ENCODE measurements around the gene TSPO2. TPM values are rescaled to one million over a fixed set of nuclear protein-coding genes. Genes with fewer than 3 reads are reported as not detected.

The TSPO2 gene
- total and polyA plus RNA-seq, 9 of the 15 experiments (the other 6 are each of a cell fraction or from before 2014, with no cell fraction given), result not detected

GRCh38 chr6:41066867-41067304 is 24.6 kb downstream of the TSPO2 start (continued):
- TF ChIP-seq SAFB (IDR thresholded peaks at IDR 0.05; ENCODE audit: borderline replicate concordance, low read depth, low read length), result no peak
- TF ChIP-seq GABPA (tag; conservative IDR thresholded peaks at IDR 0.05; ENCODE audit: low read depth), result no peak
- TF ChIP-seq C11orf30 (IDR thresholded peaks at IDR 0.05; ENCODE audit: low read depth), result 0 out of 2 replicates have a peak, but pooled peaks have one; percentile 4
- no peak for TF ChIP-seq CHD2 (IDR thresholded peaks at IDR 0.05; ENCODE audit: low read depth, low read length)
- TF ChIP-seq JUNB (CRISPR knock-in tag; conservative IDR thresholded peaks at IDR 0.05), result no peak
- no peak for TF ChIP-seq CHD4 (IDR thresholded peaks at IDR 0.05; ENCODE audit: insufficient read depth, insufficient replicate concordance, low read depth, low read length, poor library complexity, severe bottlenecking)
- no peak for TF ChIP-seq NFIC (IDR thresholded peaks at IDR 0.05)
- no peak for TF ChIP-seq RFX7 (CRISPR knock-in tag; IDR thresholded peaks at IDR 0.05)
- TF ChIP-seq ZZZ3 (IDR thresholded peaks at IDR 0.05), result no peak
- peak; percentile 37; the same call in 1 of the 2 replicates for TF ChIP-seq REST (IDR thresholded peaks at IDR 0.05; ENCODE audit: borderline replicate concordance)
- TF ChIP-seq REST (CRISPR knock-in tag; IDR thresholded peaks at IDR 0.05; ENCODE audit: low read depth), result no peak
- TF ChIP-seq ZFP30 (CRISPR knock-in tag; IDR thresholded peaks at IDR 0.05; ENCODE audit: borderline replicate concordance), result no peak
- no peak for TF ChIP-seq KLF1 (tag; IDR thresholded peaks at IDR 0.05)
- no peak for TF ChIP-seq EHMT2 (IDR thresholded peaks at IDR 0.05)

Data from K562 (cell line).